H9 (cell line): Measurements from ENCODE around the gene WNT3A. TPM values are rescaled to one million over a fixed set of nuclear protein-coding genes. Genes with fewer than 3 reads are reported as not detected.

Experiments
- DNase-seq: peaks from one replicate; pipeline ENCODE4 v3.0.0-alpha.2; 2017
- H2AFZ ChIP-seq: one replicate; pipeline ENCODE4 v1.6.1; 2013; ENCODE audit warnings: mild to moderate bottlenecking, low read length, control low read depth, moderate library complexity
- H2AK5ac ChIP-seq: 2 replicates; pipeline ENCODE4 v1.6.1; 2013; ENCODE audit warnings: low read length, control low read depth, mixed read lengths; ENCODE audit not compliant: insufficient read length
- H2BK120ac ChIP-seq: one replicate; pipeline ENCODE4 v1.6.1; 2013; ENCODE audit warnings: low read depth, mild to moderate bottlenecking, low read length, control low read depth, inconsistent platforms; ENCODE audit not compliant: poor library complexity, severe bottlenecking
- H2BK12ac ChIP-seq: 2 replicates; pipeline ENCODE4 v1.6.1; 2013; ENCODE audit warnings: low read length, control low read depth, mixed read lengths, low read depth; ENCODE audit not compliant: insufficient read length
- H2BK15ac ChIP-seq: 2 replicates; pipeline ENCODE4 v1.6.1; 2013; ENCODE audit warnings: low read depth, low read length, control low read depth
- H2BK20ac ChIP-seq: one replicate; pipeline ENCODE4 v1.6.1; 2013; ENCODE audit warnings: low read depth, mild to moderate bottlenecking, low read length, control low read depth, inconsistent platforms; ENCODE audit not compliant: poor library complexity, severe bottlenecking
- H2BK5ac ChIP-seq: 2 replicates; pipeline ENCODE4 v1.6.1; 2013; ENCODE audit warnings: low read length, control low read depth, mixed read lengths; ENCODE audit not compliant: insufficient read length
- H3K14ac ChIP-seq: 2 replicates; pipeline ENCODE4 v1.6.1; 2013; ENCODE audit warnings: low read length, control low read depth; ENCODE audit not compliant: insufficient read depth
- H3K18ac ChIP-seq: 2 replicates; pipeline ENCODE4 v1.6.1; 2013; ENCODE audit warnings: low read depth, mild to moderate bottlenecking, mixed read lengths, low read length, control low read depth; ENCODE audit not compliant: insufficient read length
- H3K23ac ChIP-seq: 2 replicates; pipeline ENCODE4 v1.6.1; 2013; ENCODE audit warnings: low read length, control low read depth, mixed read lengths, low read depth; ENCODE audit not compliant: insufficient read length
- H3K23me2 ChIP-seq: 2 replicates; pipeline ENCODE4 v1.6.1; 2013; ENCODE audit warnings: low read depth, mild to moderate bottlenecking, mixed read lengths, low read length, control low read depth; ENCODE audit not compliant: insufficient read length, poor library complexity, severe bottlenecking
- H3K27ac ChIP-seq: 2 replicates; pipeline ENCODE4 v1.5.1; 2013; ENCODE audit warnings: low read length, control low read depth, mixed read lengths, low read depth; ENCODE audit not compliant: insufficient read length
- H3K27me3 ChIP-seq: 2 replicates; pipeline ENCODE4 v1.6.1; 2013; ENCODE audit warnings: low read length, control low read depth, inconsistent platforms; ENCODE audit not compliant: insufficient read depth
- H3K4ac ChIP-seq: 2 replicates; pipeline ENCODE4 v1.6.1; 2013; ENCODE audit warnings: low read depth, mild to moderate bottlenecking, control low read depth, inconsistent platforms, low read length, moderate library complexity
- H3K4me1 ChIP-seq: 2 replicates; pipeline ENCODE4 v1.6.1; 2013; ENCODE audit warnings: low read length, control low read depth, inconsistent platforms; ENCODE audit not compliant: insufficient read depth
- H3K4me2 ChIP-seq: 2 replicates; pipeline ENCODE4 v1.6.1; 2013; ENCODE audit warnings: low read length, control low read depth, mixed read lengths; ENCODE audit not compliant: insufficient read length, insufficient read depth
- H3K56ac ChIP-seq: 2 replicates; pipeline ENCODE4 v1.6.1; 2013; ENCODE audit warnings: low read depth, mild to moderate bottlenecking, mixed read lengths, low read length, control low read depth; ENCODE audit not compliant: insufficient read length
- H3K79me1 ChIP-seq: 2 replicates; pipeline ENCODE4 v1.6.1; 2013; ENCODE audit warnings: low read depth, mild to moderate bottlenecking, moderate library complexity, low read length, control low read depth, inconsistent platforms; ENCODE audit not compliant: insufficient read depth, poor library complexity, severe bottlenecking
- H3K79me2 ChIP-seq: 2 replicates; pipeline ENCODE4 v1.6.1; 2013; ENCODE audit warnings: low read length, control low read depth, inconsistent platforms; ENCODE audit not compliant: insufficient read depth
- H3K9ac ChIP-seq: 2 replicates; pipeline ENCODE4 v1.6.1; 2013; ENCODE audit warnings: low read length, control low read depth, mixed read lengths; ENCODE audit not compliant: insufficient read length; ENCODE audit errors: extremely low read depth
- H3K9me3 ChIP-seq: one replicate; pipeline ENCODE4 v1.6.1; 2013; ENCODE audit warnings: low read depth, low read length, inconsistent platforms; ENCODE audit not compliant: control insufficient read depth
- H3T11ph ChIP-seq: one replicate; pipeline ENCODE4 v1.6.1; 2013; ENCODE audit warnings: mild to moderate bottlenecking, low read length, control low read depth, inconsistent platforms
- H4K20me1 ChIP-seq: one replicate; pipeline ENCODE4 v1.6.1; 2013; ENCODE audit not compliant: control insufficient read depth, insufficient read length, insufficient read depth
- H4K5ac ChIP-seq: 2 replicates; pipeline ENCODE4 v1.6.1; 2013; ENCODE audit warnings: low read depth, mild to moderate bottlenecking, mixed read lengths, low read length, control low read depth; ENCODE audit not compliant: insufficient read length
- H4K8ac ChIP-seq: replicated peaks from 2 replicates; pipeline ENCODE4 v1.6.1; 2013; ENCODE audit warnings: low read length, control low read depth, mixed read lengths, low read depth; ENCODE audit not compliant: insufficient read length
- H4K91ac ChIP-seq: 2 replicates; pipeline ENCODE4 v1.6.1; 2013; ENCODE audit warnings: low read depth, mild to moderate bottlenecking, moderate library complexity, mixed read lengths, low read length, control low read depth; ENCODE audit not compliant: insufficient read length
- H3K27ac Mint-ChIP-seq, 3 experiments: 2 replicates in 2 of 3; 3 replicates in 1 of 3; pipeline ENCODE4 v1.8.0; 2020 to 2021; ENCODE audit warnings: mixed read lengths in 3 of 3, mild to moderate bottlenecking in 1 of 3, moderate library complexity in 1 of 3
- H3K27me3 Mint-ChIP-seq: 2 replicates; pipeline ENCODE4 v1.8.0; 2021; ENCODE audit warnings: low read depth, mild to moderate bottlenecking, moderate library complexity, mixed read lengths
- H3K36me3 Mint-ChIP-seq, 3 experiments: 2 replicates in 2 of 3; 3 replicates in 1 of 3; pipeline ENCODE4 v1.8.0; 2020 to 2021; ENCODE audit warnings: low read depth in 3 of 3, mixed read lengths in 3 of 3; ENCODE audit not compliant: insufficient read depth in 1 of 3
- H3K4me1 Mint-ChIP-seq, 2 experiments: 2 replicates each; pipeline ENCODE4 v1.8.0; 2020; ENCODE audit warnings: mixed read lengths in 2 of 2
- H3K4me3 Mint-ChIP-seq, 2 experiments: 2 replicates in 1 of 2; 3 replicates in 1 of 2; pipeline ENCODE4 v1.8.0; 2020 to 2021; ENCODE audit warnings: mild to moderate bottlenecking in 2 of 2, mixed read lengths in 2 of 2, moderate library complexity in 1 of 2
- H3K9me3 Mint-ChIP-seq, 2 experiments: 2 replicates in 1 of 2; 3 replicates in 1 of 2; pipeline ENCODE4 v1.8.0; 2020; ENCODE audit warnings: mild to moderate bottlenecking in 2 of 2, mixed read lengths in 2 of 2, moderate library complexity in 1 of 2
- WGBS: extraction: QIAGEN DNeasy Blood & Tissue Kit; methylation state at CpG from one replicate; pipeline ENCODE4 v1.1.7; 2013; ENCODE audit warnings: missing lambda C conversion rate, low lambda C conversion rate, mixed read lengths; ENCODE audit not compliant: insufficient read length; ENCODE audit errors: extremely low coverage; 5-methylcytosine and 5-hydroxymethylcytosine counted together
- total RNA-seq: library from RNA; stranded (reverse); gene quantifications from 2 replicates; pipeline ENCODE4 v1.2.1, GENCODE V29; 2021
- TF ChIP-seq, protein P1 (sequence below): fragments of 200-600 bp; sonication (generic); conservative IDR thresholded peaks from 3 replicates; pipeline ENCODE4 v1.8.0; 2021; ENCODE audit warnings: antibody characterized with exemption, mild to moderate bottlenecking

WNT3A gene
- total RNA-seq, 1 experiment from 2014 or later: 0.17 TPM

DNA sequence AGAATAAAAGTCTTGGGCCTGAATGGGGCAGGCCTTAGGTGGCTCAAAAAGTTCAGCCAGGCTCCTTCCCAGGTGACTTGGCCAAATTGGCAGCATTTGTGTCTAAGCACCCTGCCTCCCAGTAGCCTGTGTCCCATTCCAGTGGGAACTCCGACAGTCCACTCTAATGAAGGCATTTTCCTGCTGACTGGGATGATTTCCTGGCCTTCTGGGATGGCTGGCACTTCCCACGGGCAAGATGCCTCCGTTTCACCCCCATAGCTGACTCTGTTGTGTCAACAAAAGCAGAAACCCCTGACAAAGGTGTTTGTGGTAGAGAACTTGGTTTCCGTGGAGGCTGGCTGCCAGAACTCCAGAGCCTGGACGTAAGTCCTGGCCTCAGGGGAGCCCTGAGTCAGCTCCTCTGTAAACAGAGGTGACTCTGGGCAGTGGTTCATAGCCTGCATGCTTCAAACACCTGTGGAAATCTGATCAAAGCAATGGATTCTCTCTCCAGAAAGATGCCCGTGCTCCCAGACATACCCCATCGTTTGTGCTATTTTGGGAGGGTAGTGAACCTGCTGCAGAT is 36.6 kb downstream of the WNT3A start:
- H3K23ac ChIP-seq: no peak overlapping the region
- H3K4me2 ChIP-seq: no peak overlapping the region
- WGBS: no CpG with 5 or more reads among the region's 7 CpGs
- peaks cover 3% of the 10 kb centered on the region for H3K23me2 ChIP-seq
- H4K8ac ChIP-seq: no peak overlapping the region
- H3T11ph ChIP-seq: no peak overlapping the region
- H2BK15ac ChIP-seq: no peak overlapping the region
- H2BK5ac ChIP-seq: no peak overlapping the region
- Mint-ChIP-seq H3K36me3 (no peaks in the 10 kb centered on the region; a peak in 1 of 7 replicates), H3K27ac (no peak overlapping the region), H3K27me3 (peaks cover 25% of the 10 kb centered on the region), H3K9me3 (peaks cover 0 to 4% of the 10 kb centered on the region in 2 experiments; a peak in 2 of 5 replicates), H3K4me1 (peaks cover 2 to 9% of the 10 kb centered on the region in 2 experiments; a peak in 3 of 4 replicates), H3K4me3 (no peak overlapping the region)
- no peak overlapping the region for H4K5ac ChIP-seq
- H3K9me3 ChIP-seq: no peaks in the 10 kb centered on the region
- no peak overlapping the region for H3K4ac ChIP-seq
- H3K18ac ChIP-seq: no peak overlapping the region
- H3K27me3 ChIP-seq: peaks cover 27% of the 10 kb centered on the region; the same call in 1 of the 2 replicates
- no peak overlapping the region for H3K27ac ChIP-seq
- TF ChIP-seq, protein P1, sequence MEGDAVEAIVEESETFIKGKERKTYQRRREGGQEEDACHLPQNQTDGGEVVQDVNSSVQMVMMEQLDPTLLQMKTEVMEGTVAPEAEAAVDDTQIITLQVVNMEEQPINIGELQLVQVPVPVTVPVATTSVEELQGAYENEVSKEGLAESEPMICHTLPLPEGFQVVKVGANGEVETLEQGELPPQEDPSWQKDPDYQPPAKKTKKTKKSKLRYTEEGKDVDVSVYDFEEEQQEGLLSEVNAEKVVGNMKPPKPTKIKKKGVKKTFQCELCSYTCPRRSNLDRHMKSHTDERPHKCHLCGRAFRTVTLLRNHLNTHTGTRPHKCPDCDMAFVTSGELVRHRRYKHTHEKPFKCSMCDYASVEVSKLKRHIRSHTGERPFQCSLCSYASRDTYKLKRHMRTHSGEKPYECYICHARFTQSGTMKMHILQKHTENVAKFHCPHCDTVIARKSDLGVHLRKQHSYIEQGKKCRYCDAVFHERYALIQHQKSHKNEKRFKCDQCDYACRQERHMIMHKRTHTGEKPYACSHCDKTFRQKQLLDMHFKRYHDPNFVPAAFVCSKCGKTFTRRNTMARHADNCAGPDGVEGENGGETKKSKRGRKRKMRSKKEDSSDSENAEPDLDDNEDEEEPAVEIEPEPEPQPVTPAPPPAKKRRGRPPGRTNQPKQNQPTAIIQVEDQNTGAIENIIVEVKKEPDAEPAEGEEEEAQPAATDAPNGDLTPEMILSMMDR: no peak
- no peaks in the 10 kb centered on the region for H4K20me1 ChIP-seq
- no peak overlapping the region for H4K91ac ChIP-seq
- no peaks in the 10 kb centered on the region for H3K79me1 ChIP-seq
- H3K14ac ChIP-seq: no peak overlapping the region; the same call in 1 of the 2 replicates
- no peak overlapping the region for H2BK120ac ChIP-seq
- no peaks in the 10 kb centered on the region for H3K79me2 ChIP-seq
- DNase-seq: peak; percentile 7
- H2BK20ac ChIP-seq: no peak overlapping the region
- H3K56ac ChIP-seq: no peak overlapping the region
- no peak overlapping the region for H3K9ac ChIP-seq
- H3K4me1 ChIP-seq: no peaks in the 10 kb centered on the region; the same call in 1 of the 2 replicates
- no peak overlapping the region for H2BK12ac ChIP-seq
- H2AFZ ChIP-seq: no peak overlapping the region
- H2AK5ac ChIP-seq: no peak overlapping the region
